Mesendoderm (in vitro differentiated cells): ENCODE measurements around the gene BET1L.

Experiments
- DNase-seq: peaks from one replicate; pipeline ENCODE4 v3.0.0; 2013
- H2AK5ac ChIP-seq: 2 replicates; pipeline ENCODE4 v1.6.1; 2013; ENCODE audit warnings: low read length, inconsistent platforms
- H2BK120ac ChIP-seq: 2 replicates; pipeline ENCODE4 v1.6.1; 2013; ENCODE audit warnings: low read depth, mild to moderate bottlenecking, low read length, moderate library complexity, mixed read lengths
- H2BK15ac ChIP-seq: replicated peaks from 2 replicates; pipeline ENCODE4 v1.6.1; 2013; ENCODE audit warnings: low read depth, mild to moderate bottlenecking, moderate library complexity
- H2BK5ac ChIP-seq: 2 replicates; pipeline ENCODE4 v1.6.1; 2013; ENCODE audit warnings: low read length, inconsistent platforms
- H3K18ac ChIP-seq: 2 replicates; pipeline ENCODE4 v1.6.1; 2013; ENCODE audit warnings: mild to moderate bottlenecking, low read length, mixed read lengths
- H3K23ac ChIP-seq: one replicate; pipeline ENCODE4 v1.6.1; 2013; ENCODE audit warnings: low read length
- H3K27ac ChIP-seq: 2 replicates; pipeline ENCODE4 v1.5.1; 2013; ENCODE audit warnings: low read depth, mild to moderate bottlenecking, inconsistent platforms, low read length, moderate library complexity
- H3K27me3 ChIP-seq: 2 replicates; pipeline ENCODE4 v1.6.1; 2013; ENCODE audit warnings: low read length, control low read depth, mild to moderate bottlenecking, inconsistent platforms; ENCODE audit not compliant: insufficient read depth, poor library complexity
- H3K36me3 ChIP-seq: 2 replicates; pipeline ENCODE4 v1.6.1; 2013; ENCODE audit warnings: low read length, inconsistent platforms; ENCODE audit not compliant: control insufficient read depth, insufficient read depth
- H3K4ac ChIP-seq: one replicate; pipeline ENCODE4 v1.6.1; 2013; ENCODE audit warnings: low read depth, mild to moderate bottlenecking, low read length, moderate library complexity
- H3K4me1 ChIP-seq: 2 replicates; pipeline ENCODE4 v1.6.1; 2013; ENCODE audit warnings: low read depth, low read length, inconsistent platforms; ENCODE audit not compliant: control insufficient read depth
- H3K4me2 ChIP-seq: 2 replicates; pipeline ENCODE4 v1.6.1; 2013; ENCODE audit warnings: low read length
- H3K4me3 ChIP-seq: 2 replicates; pipeline ENCODE4 v1.5.1; 2013; ENCODE audit warnings: mild to moderate bottlenecking, low read length
- H3K56ac ChIP-seq: one replicate; pipeline ENCODE4 v1.6.1; 2013; ENCODE audit warnings: low read length
- H3K79me1 ChIP-seq: 2 replicates; pipeline ENCODE4 v1.6.1; 2013; ENCODE audit warnings: low read length, inconsistent platforms
- H3K79me2 ChIP-seq: 2 replicates; pipeline ENCODE4 v1.6.1; 2013; ENCODE audit warnings: mild to moderate bottlenecking, low read length; ENCODE audit not compliant: control insufficient read depth, insufficient read depth
- H3K9ac ChIP-seq: 2 replicates; pipeline ENCODE4 v1.6.1; 2013; ENCODE audit warnings: low read length, inconsistent platforms
- H4K5ac ChIP-seq: one replicate; pipeline ENCODE4 v1.6.1; 2013; ENCODE audit warnings: low read length
- H4K8ac ChIP-seq: one replicate; pipeline ENCODE4 v1.6.1; 2013; ENCODE audit warnings: low read depth, mild to moderate bottlenecking, control low read depth, low read length, moderate library complexity
- WGBS: extraction: QIAGEN DNeasy Blood & Tissue Kit; methylation state at CpG from one replicate; pipeline ENCODE4 v1.1.7; 2013; ENCODE audit warnings: low lambda C conversion rate, missing lambda C conversion rate; ENCODE audit not compliant: insufficient coverage; ENCODE audit errors: extremely low coverage; 5-methylcytosine and 5-hydroxymethylcytosine counted together

Gene BET1L

GRCh38 chr11:225734-226453 is 18.7 kb upstream of the BET1L start:
- no peak overlapping the region for H4K8ac ChIP-seq
- H3K56ac ChIP-seq: no peak overlapping the region
- H3K27me3 ChIP-seq: no peaks in the 10 kb centered on the region
- no peak overlapping the region for H3K4me3 ChIP-seq
- no peak overlapping the region for H4K5ac ChIP-seq
- H3K4me1 ChIP-seq: no peaks in the 10 kb centered on the region
- H3K27ac ChIP-seq: no peak overlapping the region
- no peak overlapping the region for H2BK5ac ChIP-seq
- H3K4me2 ChIP-seq: no peak overlapping the region
- H3K23ac ChIP-seq: no peak overlapping the region
- H3K79me2 ChIP-seq: no peaks in the 10 kb centered on the region
- no peak overlapping the region for H3K9ac ChIP-seq
- no peak for DNase-seq
- no peaks in the 10 kb centered on the region for H3K79me1 ChIP-seq
- no CpG with 5 or more reads among the region's 10 CpGs for WGBS
- H3K36me3 ChIP-seq: no peaks in the 10 kb centered on the region
- H2BK15ac ChIP-seq: no peak overlapping the region
- no peak overlapping the region for H2AK5ac ChIP-seq
- no peak overlapping the region for H3K18ac ChIP-seq
- no peak overlapping the region for H3K4ac ChIP-seq
- no peak overlapping the region for H2BK120ac ChIP-seq

GRCh38 chr11:224424-224823 is 17.2 kb upstream of the BET1L start:
- Histone ChIP-seq H4K5ac (no peak overlapping the region), H3K56ac (no peak overlapping the region), H3K18ac (no peak overlapping the region), H3K4me2 (no peak overlapping the region), H2AK5ac (no peak overlapping the region), H3K9ac (no peak overlapping the region), H2BK15ac (no peak overlapping the region), H2BK120ac (no peak overlapping the region), H3K23ac (no peak overlapping the region), H3K4me3 (no peak overlapping the region), H3K36me3 (no peaks in the 10 kb centered on the region), H3K27me3 (no peaks in the 10 kb centered on the region), H2BK5ac (no peak overlapping the region), H4K8ac (no peak overlapping the region), H3K4me1 (no peaks in the 10 kb centered on the region), H3K4ac (no peak overlapping the region), H3K79me1 (no peaks in the 10 kb centered on the region), H3K79me2 (no peaks in the 10 kb centered on the region), H3K27ac (no peak overlapping the region)
- no peak for DNase-seq
- no CpG with 5 or more reads among the region's 7 CpGs for WGBS

- no peak overlapping the region for H3K23ac ChIP-seq
- no peak overlapping the region for H4K5ac ChIP-seq
- no peaks in the 10 kb centered on the region for H3K27me3 ChIP-seq
- no peak overlapping the region for H2BK120ac ChIP-seq
- no peaks in the 10 kb centered on the region for H3K79me1 ChIP-seq
- no peak overlapping the region for H4K8ac ChIP-seq
- H3K79me2 ChIP-seq: no peaks in the 10 kb centered on the region
- no peaks in the 10 kb centered on the region for H3K36me3 ChIP-seq
- H2AK5ac ChIP-seq: no peak overlapping the region
- no peak overlapping the region for H2BK5ac ChIP-seq
- H3K4me1 ChIP-seq: no peaks in the 10 kb centered on the region
- WGBS: no CpG with 5 or more reads among the region's 9 CpGs
- no peak overlapping the region for H3K56ac ChIP-seq
- H3K27ac ChIP-seq: no peak overlapping the region
- no peak for DNase-seq
- H3K4ac ChIP-seq: no peak overlapping the region
- H3K9ac ChIP-seq: no peak overlapping the region
- no peak overlapping the region for H3K4me2 ChIP-seq
- H2BK15ac ChIP-seq: no peak overlapping the region
- H3K18ac ChIP-seq: no peak overlapping the region
- H3K4me3 ChIP-seq: no peak overlapping the region
Measured at GRCh38 chr11:223884-224283, 16.7 kb upstream of the BET1L start.

GRCh38 chr11:223026-223789 is 16.0 kb upstream of the BET1L start:
- H3K4ac ChIP-seq: no peak overlapping the region
- H4K8ac ChIP-seq: no peak overlapping the region
- H3K36me3 ChIP-seq: no peaks in the 10 kb centered on the region
- H3K79me1 ChIP-seq: no peaks in the 10 kb centered on the region
- H2AK5ac ChIP-seq: no peak overlapping the region
- no peak for DNase-seq
- H2BK120ac ChIP-seq: no peak overlapping the region
- no peak overlapping the region for H3K56ac ChIP-seq
- no peak overlapping the region for H2BK15ac ChIP-seq
- H3K4me3 ChIP-seq: no peak overlapping the region
- no CpG with 5 or more reads among the region's 16 CpGs for WGBS
- no peaks in the 10 kb centered on the region for H3K79me2 ChIP-seq
- H2BK5ac ChIP-seq: no peak overlapping the region
- H3K23ac ChIP-seq: no peak overlapping the region
- H3K9ac ChIP-seq: no peak overlapping the region
- no peak overlapping the region for H3K18ac ChIP-seq
- H4K5ac ChIP-seq: no peak overlapping the region
- H3K27ac ChIP-seq: no peak overlapping the region
- no peak overlapping the region for H3K4me2 ChIP-seq
- no peaks in the 10 kb centered on the region for H3K4me1 ChIP-seq
- no peaks in the 10 kb centered on the region for H3K27me3 ChIP-seq

- H4K5ac ChIP-seq: no peak overlapping the region
- H4K8ac ChIP-seq: no peak overlapping the region
- no peaks in the 10 kb centered on the region for H3K27me3 ChIP-seq
- no peak overlapping the region for H3K4me2 ChIP-seq
- no peak overlapping the region for H2BK15ac ChIP-seq
- no peak overlapping the region for H3K23ac ChIP-seq
- H3K79me1 ChIP-seq: no peaks in the 10 kb centered on the region
- H3K9ac ChIP-seq: no peak overlapping the region
- WGBS: no CpG with 5 or more reads among the region's 14 CpGs
- H2BK5ac ChIP-seq: no peak overlapping the region
- H2AK5ac ChIP-seq: no peak overlapping the region
- H3K4me3 ChIP-seq: no peak overlapping the region
- H2BK120ac ChIP-seq: no peak overlapping the region
- H3K18ac ChIP-seq: no peak overlapping the region
- no peaks in the 10 kb centered on the region for H3K36me3 ChIP-seq
- no peaks in the 10 kb centered on the region for H3K79me2 ChIP-seq
- no peaks in the 10 kb centered on the region for H3K4me1 ChIP-seq
- no peak overlapping the region for H3K56ac ChIP-seq
- H3K27ac ChIP-seq: no peak overlapping the region
- no peak overlapping the region for H3K4ac ChIP-seq
- DNase-seq: no peak
Measured at GRCh38 chr11:221998-222789, 15.0 kb upstream of the BET1L start.
